Lower leg skin (tissue), 3 donors: ENCODE results near the gene TINAGL1.

Experiments
- POLR2A ChIP-seq, 2 donors: fragments of 450-650 bp; IDR thresholded peaks; one replicate each; pipeline ENCODE4 v1.6.1; 2016 to 2017; ENCODE audit warnings: antibody characterized with exemption in 2 of 2, mild to moderate bottlenecking in 1 of 2, moderate library complexity in 1 of 2
- TF ChIP-seq, protein P1 (sequence below), 3 donors: fragments of 450-650 bp; IDR thresholded peaks; one replicate each; pipeline ENCODE4 v1.5.1; 2016; ENCODE audit warnings: antibody characterized with exemption in 3 of 3, mild to moderate bottlenecking in 3 of 3, moderate library complexity in 2 of 3

DNA sequence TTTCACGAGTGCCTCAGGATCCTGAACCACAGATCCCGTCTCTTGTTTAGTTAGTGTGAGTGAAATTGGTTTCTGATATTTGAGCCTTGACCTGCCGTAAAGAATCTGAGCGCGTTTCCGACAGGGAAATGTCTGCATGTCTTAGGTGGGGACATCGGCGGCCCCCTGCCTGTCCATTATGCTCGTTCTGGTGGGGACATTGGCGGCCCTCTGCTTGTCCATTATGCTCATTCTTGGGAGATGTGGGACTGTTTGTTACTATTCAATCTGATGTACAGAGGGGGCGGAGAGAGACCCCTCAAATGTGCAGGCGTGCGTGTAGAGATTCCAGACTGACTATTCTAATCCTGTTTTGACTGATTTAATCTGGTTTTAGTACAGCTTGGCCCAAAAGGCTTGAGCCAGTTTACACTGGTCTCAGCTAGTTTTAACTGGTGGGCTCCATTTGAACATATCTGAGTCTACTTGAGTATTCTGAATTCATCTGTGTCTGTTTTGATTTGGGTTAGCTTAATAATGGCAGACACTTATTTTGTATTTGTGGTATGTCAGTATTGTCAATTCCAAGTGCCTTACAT, 6.6 kb upstream of the TINAGL1 start:
- no peak for TF ChIP-seq POLR2A (IDR thresholded peaks at IDR 0.05)
- TF ChIP-seq, protein P1, sequence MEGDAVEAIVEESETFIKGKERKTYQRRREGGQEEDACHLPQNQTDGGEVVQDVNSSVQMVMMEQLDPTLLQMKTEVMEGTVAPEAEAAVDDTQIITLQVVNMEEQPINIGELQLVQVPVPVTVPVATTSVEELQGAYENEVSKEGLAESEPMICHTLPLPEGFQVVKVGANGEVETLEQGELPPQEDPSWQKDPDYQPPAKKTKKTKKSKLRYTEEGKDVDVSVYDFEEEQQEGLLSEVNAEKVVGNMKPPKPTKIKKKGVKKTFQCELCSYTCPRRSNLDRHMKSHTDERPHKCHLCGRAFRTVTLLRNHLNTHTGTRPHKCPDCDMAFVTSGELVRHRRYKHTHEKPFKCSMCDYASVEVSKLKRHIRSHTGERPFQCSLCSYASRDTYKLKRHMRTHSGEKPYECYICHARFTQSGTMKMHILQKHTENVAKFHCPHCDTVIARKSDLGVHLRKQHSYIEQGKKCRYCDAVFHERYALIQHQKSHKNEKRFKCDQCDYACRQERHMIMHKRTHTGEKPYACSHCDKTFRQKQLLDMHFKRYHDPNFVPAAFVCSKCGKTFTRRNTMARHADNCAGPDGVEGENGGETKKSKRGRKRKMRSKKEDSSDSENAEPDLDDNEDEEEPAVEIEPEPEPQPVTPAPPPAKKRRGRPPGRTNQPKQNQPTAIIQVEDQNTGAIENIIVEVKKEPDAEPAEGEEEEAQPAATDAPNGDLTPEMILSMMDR (IDR thresholded peaks at IDR 0.05) = no peak
